Hematopoietic multipotent progenitor cell treated with erythropoietin and hydrocortisone succinate and interleukin-3 and kit ligand, for 6 days (in vitro differentiated cells): ENCODE measurements around the gene USP46.

Experiments used
- DNase-seq: peaks from one replicate; pipeline ENCODE4 v3.0.0-alpha.2; 2015

The USP46 gene

GRCh38 chr4:52655506-52655905 is 3.6 kb downstream of the USP46 start:
- peak; percentile 69 for DNase-seq

DNA sequence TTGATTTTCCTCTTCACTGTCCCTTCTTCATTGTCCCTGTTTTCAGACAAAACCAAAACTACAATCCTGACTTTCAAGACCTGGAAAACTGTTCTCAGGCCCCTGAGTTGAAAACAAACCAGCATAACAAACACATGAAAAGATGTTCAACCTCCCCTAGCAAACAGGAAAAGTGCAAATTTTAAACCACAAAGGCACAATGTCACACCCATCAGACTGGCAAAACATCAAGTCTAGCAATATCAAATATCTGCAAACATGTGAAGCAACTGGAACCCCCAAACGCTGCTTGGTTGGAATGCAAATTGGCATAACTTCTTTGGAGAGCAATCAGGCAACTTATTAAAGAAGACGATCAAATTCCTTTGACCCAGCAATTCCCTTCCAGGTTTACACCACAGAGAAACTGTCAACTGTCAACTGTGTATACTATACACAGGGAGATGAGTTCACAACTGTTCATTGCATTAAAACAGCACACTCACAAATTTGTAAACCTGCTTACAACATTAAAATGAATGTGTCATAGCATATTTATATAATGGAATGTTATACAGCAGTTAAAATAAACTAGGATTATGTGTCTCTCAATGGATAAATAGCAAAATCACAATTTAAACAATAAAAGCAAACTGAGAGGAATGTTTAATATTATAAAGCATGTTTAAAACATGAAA is 7.0 kb downstream of the USP46 start:
- peak; percentile 49 for DNase-seq

DNA sequence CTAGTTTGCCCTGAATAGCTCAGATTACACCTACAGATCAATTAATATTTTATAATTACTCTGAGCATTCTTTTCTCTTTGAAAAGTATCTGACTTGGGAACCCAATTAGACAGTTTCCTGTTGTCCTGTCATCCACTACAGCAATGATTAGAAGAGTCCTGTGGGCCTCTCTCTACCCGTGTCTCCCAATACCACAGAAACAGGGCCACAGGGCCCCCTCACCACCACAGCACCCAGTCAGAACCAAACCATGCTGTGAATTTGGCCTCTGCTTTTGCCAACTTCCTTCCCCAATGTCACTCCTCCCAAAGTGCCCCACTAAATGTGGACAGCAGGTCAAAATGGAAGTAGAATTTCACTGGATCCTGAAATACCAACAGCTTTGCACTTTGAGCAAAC is 10.3 kb downstream of the USP46 start:
- no peak for DNase-seq

- no peak for DNase-seq
Measured at GRCh38 chr4:52646741-52647140, 12.4 kb downstream of the USP46 start.

DNA sequence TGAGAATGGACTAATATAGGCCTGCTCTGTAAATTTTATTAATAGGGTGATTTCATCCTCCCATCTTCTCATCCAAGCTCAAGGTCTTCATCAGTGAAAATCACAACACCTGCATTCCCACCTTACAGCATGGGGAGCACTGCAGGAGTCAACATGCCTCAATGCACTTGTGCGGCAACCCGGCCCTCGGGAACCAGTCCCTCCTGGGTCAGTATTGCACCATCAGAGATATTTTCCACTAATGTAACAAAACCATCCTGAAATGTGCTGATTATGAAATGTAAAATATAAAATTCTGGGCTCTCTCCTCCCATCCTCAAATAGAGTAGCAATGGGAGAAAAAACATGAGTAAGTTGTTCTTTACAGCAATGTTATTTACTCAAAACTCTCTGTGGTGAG is 13.0 kb downstream of the USP46 start:
- no peak for DNase-seq

- no peak for DNase-seq
Measured at GRCh38 chr4:52645300-52645699, 13.8 kb downstream of the USP46 start.

- DNase-seq = no peak
Measured at GRCh38 chr4:52643785-52644244, 15.3 kb downstream of the USP46 start.

DNA sequence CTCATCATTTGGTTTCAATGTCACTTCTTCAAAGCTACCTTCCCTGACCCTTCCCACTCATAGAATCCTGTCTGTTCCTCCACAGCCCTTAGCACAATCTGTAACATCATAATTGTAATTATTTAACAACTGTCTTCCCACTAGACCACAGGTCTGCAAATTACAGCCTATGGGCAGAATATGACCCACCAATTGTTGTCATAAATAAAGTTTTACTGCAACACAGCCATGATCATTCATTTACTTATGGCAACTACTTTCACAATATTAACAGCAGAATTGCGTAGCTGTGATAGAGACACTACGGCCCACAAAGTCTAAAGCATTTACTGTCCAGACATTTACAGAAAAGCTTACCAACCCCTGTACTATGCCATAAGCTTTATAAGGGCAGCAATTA is 15.9 kb downstream of the USP46 start:
- DNase-seq = no peak

DNA sequence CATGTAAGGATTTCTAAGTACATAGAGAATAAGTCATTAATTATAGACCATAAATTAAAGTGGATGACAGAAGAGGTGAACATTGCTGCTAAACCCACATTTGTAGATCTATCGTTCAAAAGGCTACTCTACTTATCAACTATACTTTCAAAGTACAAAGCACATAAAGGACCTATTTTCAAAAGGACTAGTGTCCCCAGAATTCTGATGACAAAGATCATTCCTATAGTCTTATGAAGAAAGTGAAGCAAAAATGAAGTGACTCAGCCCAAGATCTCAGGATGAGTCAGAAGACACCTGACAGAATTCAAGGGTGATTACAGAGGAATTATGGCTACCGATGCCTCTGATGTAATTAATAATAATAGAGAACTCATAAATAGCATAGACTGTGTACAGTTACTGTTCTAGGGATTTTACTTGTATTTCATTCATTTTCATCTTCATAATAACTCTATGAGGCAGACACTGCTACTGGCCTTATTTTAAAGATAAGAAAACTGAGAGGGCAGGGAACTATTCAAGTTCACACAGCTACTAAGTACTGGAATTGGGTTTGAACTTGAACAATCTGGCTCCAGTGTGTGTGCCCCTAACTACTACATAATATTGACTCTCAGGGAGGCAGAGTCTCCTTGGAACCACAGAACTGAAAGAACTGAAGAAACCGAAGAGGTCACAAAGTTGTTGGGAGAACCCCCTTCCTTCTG is 17.1 kb downstream of the USP46 start:
- no peak for DNase-seq

DNA sequence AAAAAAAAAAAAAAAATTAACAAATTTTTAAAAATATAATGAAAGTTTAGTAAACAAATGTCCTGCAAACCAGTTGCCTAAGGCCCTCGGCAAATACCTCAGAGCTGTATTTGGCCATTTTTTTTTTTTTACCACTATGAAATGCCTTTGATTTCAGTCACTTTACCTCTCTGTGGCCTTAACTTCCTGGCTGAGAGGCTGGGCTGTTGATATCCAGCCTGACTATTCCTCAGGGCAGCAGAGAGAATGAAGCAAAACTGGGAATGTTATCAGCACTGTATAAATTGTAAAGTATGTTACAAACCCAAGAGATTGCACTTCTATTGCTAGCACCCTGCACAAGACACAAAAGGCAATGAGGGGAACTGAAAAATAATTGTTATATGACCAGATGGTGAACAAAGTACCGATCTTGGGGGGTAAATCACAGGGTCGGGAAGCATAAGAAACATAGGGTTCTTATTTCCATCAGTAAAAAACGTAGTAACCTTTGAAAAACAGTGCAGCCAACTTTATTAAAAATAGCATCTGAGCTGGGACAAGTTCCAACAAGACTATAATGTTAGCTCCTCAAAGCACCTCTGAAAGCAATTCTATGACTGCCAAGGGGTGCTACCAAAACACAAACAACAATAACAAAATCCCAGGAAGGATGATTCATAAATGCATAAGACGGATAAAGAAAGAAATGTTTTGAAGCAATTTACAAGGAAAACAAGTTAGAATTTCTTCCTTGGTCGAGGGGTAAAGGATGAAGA is 18.1 kb downstream of the USP46 start:
- DNase-seq = no peak

- peak; percentile 51 for DNase-seq
Measured at GRCh38 chr4:52638717-52639116, 20.4 kb downstream of the USP46 start.

DNA sequence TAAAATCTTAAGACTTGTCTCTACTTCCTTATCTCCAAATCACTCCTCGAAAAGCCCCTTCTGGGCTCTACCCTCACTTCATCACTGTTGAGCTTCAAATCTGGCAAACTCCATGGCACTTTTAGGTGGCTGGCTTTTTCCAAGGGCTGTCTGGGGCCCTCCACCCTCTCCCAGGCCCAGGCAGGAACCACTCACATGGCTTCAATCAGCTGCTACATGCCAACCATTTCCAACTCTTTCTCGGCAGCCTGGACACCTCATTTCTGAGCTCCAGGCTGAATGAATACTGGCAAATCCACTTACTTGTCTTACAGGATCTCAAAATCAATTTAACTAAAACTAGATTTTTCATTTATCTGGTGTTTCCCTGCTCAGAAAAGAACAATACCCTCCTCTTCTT is 22.0 kb downstream of the USP46 start:
- no peak for DNase-seq

DNA sequence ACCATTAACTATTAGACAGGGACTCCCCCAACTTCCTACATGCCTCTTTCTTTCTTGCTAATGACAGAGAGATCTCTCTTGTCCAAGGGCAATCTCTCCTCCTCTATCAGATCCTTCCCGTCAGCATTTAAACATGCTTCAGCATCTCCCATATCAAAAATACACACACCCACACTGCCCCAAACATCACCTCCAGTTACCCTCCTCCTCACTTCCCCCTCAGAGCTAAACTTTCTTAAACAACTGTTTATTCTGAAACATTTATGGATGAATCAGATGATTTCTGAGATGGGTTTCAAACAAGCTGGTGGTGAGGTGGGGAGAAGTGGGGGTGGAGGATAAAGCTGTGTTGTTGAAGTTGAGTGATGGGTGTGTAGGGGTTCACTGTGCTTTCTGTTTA is 23.5 kb downstream of the USP46 start:
- no peak for DNase-seq

GRCh38 chr4:52635130-52635529 is 24.0 kb downstream of the USP46 start:
- no peak for DNase-seq

GRCh38 chr4:52633846-52634245 is 25.3 kb downstream of the USP46 start:
- no peak for DNase-seq

DNA sequence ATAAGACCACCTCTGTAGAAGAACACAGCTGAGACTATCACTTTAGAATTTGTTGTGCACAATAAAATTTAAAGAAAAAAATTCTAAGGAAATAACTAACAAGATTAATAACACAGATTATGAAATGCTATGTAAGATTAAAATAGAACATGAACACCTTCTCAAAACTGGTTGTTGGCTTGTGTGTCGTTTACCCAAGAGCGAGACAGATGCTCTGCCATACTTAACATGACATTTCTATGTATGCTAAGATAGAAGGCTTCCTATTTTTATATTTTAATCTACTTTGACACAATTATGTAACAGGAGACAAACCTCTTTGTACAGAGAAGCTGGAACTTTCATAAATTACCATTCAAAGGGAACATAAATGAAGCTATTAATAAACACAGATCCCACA is 30.1 kb downstream of the USP46 start:
- DNase-seq = no peak

DNA sequence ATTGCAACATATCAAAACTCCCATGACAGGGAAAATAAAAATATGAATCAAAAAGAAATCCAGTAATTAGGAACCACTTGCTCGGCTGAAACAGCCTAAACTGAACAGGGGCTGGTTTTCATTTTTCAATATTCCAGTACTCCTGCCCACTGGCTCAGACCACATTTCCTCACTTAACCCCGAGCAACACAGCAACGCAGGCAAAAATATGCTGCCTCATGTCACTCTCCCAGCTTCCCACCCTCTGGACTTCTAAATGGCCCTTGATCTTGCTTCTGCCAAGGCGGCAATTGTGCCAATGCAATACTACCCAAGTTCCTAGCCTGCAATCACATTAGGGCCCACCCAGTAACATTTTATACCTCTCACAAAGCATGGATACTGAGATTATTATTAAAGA is 30.6 kb downstream of the USP46 start:
- DNase-seq = no peak

DNA sequence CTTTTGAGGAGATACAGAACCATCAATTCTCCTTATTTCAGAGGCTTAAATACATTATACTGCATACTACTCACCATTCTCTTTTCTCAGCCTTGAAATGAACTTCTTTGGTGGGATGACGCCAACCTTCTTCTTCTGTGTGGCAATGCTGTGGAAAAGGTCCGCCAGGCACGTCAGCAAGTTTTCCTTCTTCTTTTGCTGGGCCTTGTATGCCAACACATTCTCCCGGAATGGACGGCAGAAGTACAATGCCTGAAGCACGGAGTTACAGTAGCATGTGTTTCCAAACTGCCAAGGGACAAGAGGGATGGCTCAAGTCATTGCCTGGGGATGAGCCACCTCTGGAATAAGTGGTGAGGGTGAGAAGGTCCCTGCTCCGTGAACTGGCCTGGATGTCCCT is 31.2 kb downstream of the USP46 start:
- no peak for DNase-seq

GRCh38 chr4:52625216-52625615 is 33.9 kb downstream of the USP46 start:
- DNase-seq = no peak

DNA sequence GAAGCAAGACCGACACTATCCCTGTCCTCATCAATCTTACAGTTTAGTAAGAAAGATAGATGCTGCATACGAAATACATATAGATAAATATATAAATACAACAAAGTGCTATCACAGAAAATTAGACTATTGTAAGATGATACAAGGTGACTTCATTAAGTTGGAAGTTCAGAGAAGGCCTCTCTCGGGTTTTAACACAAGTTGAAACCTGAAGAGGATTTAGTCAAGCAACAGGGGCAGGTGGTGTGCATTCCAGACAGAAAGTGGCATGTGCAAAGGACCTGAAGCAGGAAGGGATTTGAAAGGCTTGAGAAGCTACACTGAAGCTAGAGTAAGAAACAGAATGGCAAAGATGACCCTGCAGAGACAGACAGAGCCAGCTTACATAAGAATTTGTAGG is 36.5 kb downstream of the USP46 start:
- DNase-seq = no peak

GRCh38 chr4:52621567-52621966 is 37.5 kb downstream of the USP46 start:
- no peak for DNase-seq

GRCh38 chr4:52619591-52619931 is 39.5 kb downstream of the USP46 start:
- DNase-seq = no peak

DNA sequence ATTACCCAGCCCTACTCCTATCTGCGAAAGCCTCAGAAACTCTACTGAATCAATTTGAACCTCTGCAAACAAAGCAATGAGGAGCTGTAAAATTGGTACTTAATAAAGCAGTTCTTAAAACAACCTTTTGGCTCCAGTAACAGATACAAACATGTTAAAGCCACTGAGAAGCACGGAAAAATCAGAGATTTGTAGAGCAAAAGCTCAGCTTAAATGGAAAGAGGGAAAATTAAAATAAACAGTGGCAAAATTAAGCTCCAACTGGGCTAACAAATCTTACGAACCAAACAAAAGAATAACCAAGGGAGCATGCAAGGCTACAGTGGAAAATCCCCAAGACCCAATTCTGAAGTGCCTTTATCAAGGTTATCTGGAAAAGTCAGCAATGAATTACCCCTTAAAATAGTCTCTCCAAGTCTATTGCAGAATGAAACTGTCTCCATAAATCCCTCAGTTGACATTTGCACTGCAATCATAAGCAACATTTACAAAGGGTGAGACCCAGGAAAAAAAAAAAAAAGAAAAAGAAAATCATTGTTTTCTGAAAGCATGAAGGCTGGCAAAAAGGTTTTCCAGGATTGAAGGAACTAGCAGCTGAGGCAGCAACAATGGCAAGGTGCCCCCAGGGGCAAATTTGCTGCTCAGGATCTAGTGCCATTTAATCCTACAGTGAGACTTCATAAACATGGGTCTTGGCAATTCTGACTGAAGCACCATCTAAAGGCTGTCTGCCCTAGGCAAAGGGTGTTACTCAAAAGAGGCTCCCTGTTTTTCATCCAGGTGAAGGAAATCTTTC is 40.1 kb downstream of the USP46 start:
- DNase-seq = no peak
